Measurements from ENCODE around the gene LARGE1. TPM values are rescaled to one million over a fixed set of nuclear protein-coding genes. Genes with fewer than 3 reads are reported as not detected.

The LARGE1 gene
- total and polyA plus RNA-seq, 2 of the 4 experiments (the other 2 are of a cell fraction): 6.2 to 12.4 TPM

DNA sequence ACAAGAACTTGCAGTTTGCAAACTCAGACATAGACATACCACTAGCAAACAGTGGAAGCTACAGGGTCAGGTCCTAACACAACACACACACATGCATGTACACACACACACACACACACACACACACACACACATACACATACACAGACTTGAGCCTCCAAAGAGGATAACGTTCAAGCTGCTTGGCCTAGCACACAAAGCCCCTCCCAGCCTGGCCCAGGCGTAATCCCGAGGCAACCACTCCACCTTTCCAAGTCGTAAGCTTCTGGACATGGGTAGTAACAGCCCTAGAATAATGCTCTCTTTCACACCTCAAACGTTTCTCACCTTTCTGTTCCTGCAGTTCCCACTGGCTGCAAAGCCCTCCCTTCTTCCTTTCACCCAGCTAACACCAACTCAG is 88.6 kb downstream of the LARGE1 start:
- no peak overlapping the region for H2AK9ac ChIP-seq (replicated peaks; ENCODE audit: low read depth, low read length, poor library complexity)
- no peak overlapping the region for H2BK120ac ChIP-seq (ENCODE audit: low read depth, low read length)
- 74% methylated on average over 3 of the region's 5 CpGs; no CpG with 5 or more reads in 1 of the 2 experiments for WGBS, 2 experiments (ENCODE audit: extremely low coverage in 2 of 2, insufficient read length in 1 of 2)
- no peak overlapping the region for H3K9ac ChIP-seq (ENCODE audit: low read depth, low read length)
- DNase-seq (no peak), ATAC-seq (ENCODE audit: low read depth) (no peak)
- H2AK5ac ChIP-seq (ENCODE audit: low read depth, low read length): no peak overlapping the region
- peaks cover 2% of the 10 kb centered on the region; the same call in 1 of the 2 replicates for H3K4me1 ChIP-seq (ENCODE audit: control insufficient read depth, insufficient read depth, low read length)
- POLR2A ChIA-PET (ENCODE audit: unreplicated experiment): no interaction called here
- no peak overlapping the region for H3K56ac ChIP-seq (ENCODE audit: extremely low read depth, insufficient read depth, low read length)
- H4K91ac ChIP-seq (ENCODE audit: insufficient read depth, low read depth, low read length): no peak overlapping the region
- H4K20me1 ChIP-seq (ENCODE audit: insufficient read depth, low read length): peaks cover 7% of the 10 kb centered on the region; the same call in 1 of the 2 replicates
- H4K8ac ChIP-seq (ENCODE audit: low read depth in 2 of 2, low read length in 2 of 2): no peak overlapping the region
- no TSS peak for BruUV-seq (replicated peaks)
- H3K27me3 ChIP-seq (ENCODE audit: control insufficient read depth, insufficient read depth, low read length): no peaks in the 10 kb centered on the region
- no peak overlapping the region for H2BK15ac ChIP-seq (ENCODE audit: low read depth, low read length)
- H3K9me3 ChIP-seq (ENCODE audit: control insufficient read depth, insufficient read depth, low read length): no peaks in the 10 kb centered on the region
- H2BK20ac ChIP-seq (ENCODE audit: low read depth, low read length): no peak overlapping the region
- no peak overlapping the region for H3K14ac ChIP-seq (replicated peaks; ENCODE audit: low read depth, low read length)
- peaks cover 2% of the 10 kb centered on the region; the same call in 1 of the 2 replicates for H3K9me1 ChIP-seq (ENCODE audit: insufficient read depth, low read length)
- in situ Hi-C loops (cut with MboI; ENCODE audit: low sequenced_read_pairs) (no loop called here), dilution Hi-C loops (cut with HindIII; ENCODE audit: low sequenced_read_pairs, unreplicated experiment) (no loop called here), intact Hi-C loops (cut with micrococcal nuclease) (no loop called here)
- TF ChIP-seq CHD1 (IDR thresholded peaks at IDR 0.05; ENCODE audit: low read depth, low read length) (no peak), POLR2A (IDR thresholded peaks at IDR 0.05; ENCODE audit: low read depth, low read length) (no peak), MAZ (IDR thresholded peaks at IDR 0.05; ENCODE audit: borderline replicate concordance, low read depth, low read length) (no peak), RAD21 (IDR thresholded peaks at IDR 0.05; ENCODE audit: low read length) (no peak), MXI1 (IDR thresholded peaks at IDR 0.05; ENCODE audit: borderline replicate concordance, low read depth, low read length) (no peak), SMC3 (IDR thresholded peaks at IDR 0.05; ENCODE audit: low read depth, low read length) (no peak), NFE2L2 (IDR thresholded peaks at IDR 0.05; ENCODE audit: low read depth, low read length) (no peak), RFX5 (IDR thresholded peaks at IDR 0.05; ENCODE audit: low read depth, low read length) (no peak), MAFK (IDR thresholded peaks at IDR 0.05; ENCODE audit: low read depth, low read length) (no peak), RCOR1 (IDR thresholded peaks at IDR 0.05; ENCODE audit: insufficient replicate concordance, low read length) (no peak), FOS (IDR thresholded peaks at IDR 0.05; ENCODE audit: low read depth, low read length) (no peak), BHLHE40 (IDR thresholded peaks at IDR 0.05; ENCODE audit: low read depth, low read length) (no peak), CEBPB (IDR thresholded peaks at IDR 0.05; ENCODE audit: low read depth, low read length) (no peak)
- TF ChIP-seq, protein P1, sequence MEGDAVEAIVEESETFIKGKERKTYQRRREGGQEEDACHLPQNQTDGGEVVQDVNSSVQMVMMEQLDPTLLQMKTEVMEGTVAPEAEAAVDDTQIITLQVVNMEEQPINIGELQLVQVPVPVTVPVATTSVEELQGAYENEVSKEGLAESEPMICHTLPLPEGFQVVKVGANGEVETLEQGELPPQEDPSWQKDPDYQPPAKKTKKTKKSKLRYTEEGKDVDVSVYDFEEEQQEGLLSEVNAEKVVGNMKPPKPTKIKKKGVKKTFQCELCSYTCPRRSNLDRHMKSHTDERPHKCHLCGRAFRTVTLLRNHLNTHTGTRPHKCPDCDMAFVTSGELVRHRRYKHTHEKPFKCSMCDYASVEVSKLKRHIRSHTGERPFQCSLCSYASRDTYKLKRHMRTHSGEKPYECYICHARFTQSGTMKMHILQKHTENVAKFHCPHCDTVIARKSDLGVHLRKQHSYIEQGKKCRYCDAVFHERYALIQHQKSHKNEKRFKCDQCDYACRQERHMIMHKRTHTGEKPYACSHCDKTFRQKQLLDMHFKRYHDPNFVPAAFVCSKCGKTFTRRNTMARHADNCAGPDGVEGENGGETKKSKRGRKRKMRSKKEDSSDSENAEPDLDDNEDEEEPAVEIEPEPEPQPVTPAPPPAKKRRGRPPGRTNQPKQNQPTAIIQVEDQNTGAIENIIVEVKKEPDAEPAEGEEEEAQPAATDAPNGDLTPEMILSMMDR (conservative IDR thresholded peaks at IDR 0.05; ENCODE audit: low read depth, low read length): no peak
- TF ChIP-seq, protein P2, sequence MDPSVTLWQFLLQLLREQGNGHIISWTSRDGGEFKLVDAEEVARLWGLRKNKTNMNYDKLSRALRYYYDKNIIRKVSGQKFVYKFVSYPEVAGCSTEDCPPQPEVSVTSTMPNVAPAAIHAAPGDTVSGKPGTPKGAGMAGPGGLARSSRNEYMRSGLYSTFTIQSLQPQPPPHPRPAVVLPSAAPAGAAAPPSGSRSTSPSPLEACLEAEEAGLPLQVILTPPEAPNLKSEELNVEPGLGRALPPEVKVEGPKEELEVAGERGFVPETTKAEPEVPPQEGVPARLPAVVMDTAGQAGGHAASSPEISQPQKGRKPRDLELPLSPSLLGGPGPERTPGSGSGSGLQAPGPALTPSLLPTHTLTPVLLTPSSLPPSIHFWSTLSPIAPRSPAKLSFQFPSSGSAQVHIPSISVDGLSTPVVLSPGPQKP (IDR thresholded peaks at IDR 0.05; ENCODE audit: borderline replicate concordance, low read depth, low read length): no peak
- TF ChIP-seq, protein P3, sequence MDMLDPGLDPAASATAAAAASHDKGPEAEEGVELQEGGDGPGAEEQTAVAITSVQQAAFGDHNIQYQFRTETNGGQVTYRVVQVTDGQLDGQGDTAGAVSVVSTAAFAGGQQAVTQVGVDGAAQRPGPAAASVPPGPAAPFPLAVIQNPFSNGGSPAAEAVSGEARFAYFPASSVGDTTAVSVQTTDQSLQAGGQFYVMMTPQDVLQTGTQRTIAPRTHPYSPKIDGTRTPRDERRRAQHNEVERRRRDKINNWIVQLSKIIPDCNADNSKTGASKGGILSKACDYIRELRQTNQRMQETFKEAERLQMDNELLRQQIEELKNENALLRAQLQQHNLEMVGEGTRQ (IDR thresholded peaks at IDR 0.05; ENCODE audit: low read depth, low read length): no peak
- H3K27ac ChIP-seq (ENCODE audit: insufficient read depth, low read length): no peak overlapping the region
- H3K23ac ChIP-seq (ENCODE audit: low read depth, low read length): no peak overlapping the region
- H3K79me1 ChIP-seq (ENCODE audit: low read depth in 1 of 2, low read length in 2 of 2): peaks cover 15 to 23% of the 10 kb centered on the region in 2 experiments
- H4K5ac ChIP-seq (ENCODE audit: low read depth, low read length): no peak overlapping the region
- H3K36me3 ChIP-seq (ENCODE audit: control insufficient read depth, insufficient read depth, low read length): no peaks in the 10 kb centered on the region
- no peak overlapping the region for H3K4me2 ChIP-seq (ENCODE audit: low read depth, low read length)
- H2BK5ac ChIP-seq (ENCODE audit: low read depth, low read length, poor library complexity, severe bottlenecking): no peak overlapping the region
- H3K4me3 ChIP-seq (ENCODE audit: insufficient read depth, low read depth, low read length): no peak overlapping the region
- no peak overlapping the region for H3K4ac ChIP-seq (ENCODE audit: low read depth, low read length)
- H3K18ac ChIP-seq (ENCODE audit: low read depth, low read length): no peak overlapping the region
- CTCF ChIA-PET: no interaction called here
- no peak overlapping the region for H2AFZ ChIP-seq (replicated peaks; ENCODE audit: low read length, poor library complexity)

Data from IMR-90 (cell line).